Trophoblast cell (in vitro differentiated cells and primary cell): ENCODE data around the gene MCF2L.

Source experiments
- DNase-seq, 2 donors: peaks; one replicate each; pipeline ENCODE4 v3.0.0-alpha.2; 2016
- H2AFZ ChIP-seq: 2 replicates; pipeline ENCODE4 v1.6.1; 2013; ENCODE audit warnings: low read length, moderate library complexity, mild to moderate bottlenecking; ENCODE audit not compliant: insufficient read depth, poor library complexity
- H2AK5ac ChIP-seq: 2 replicates; pipeline ENCODE4 v1.6.1; 2013; ENCODE audit warnings: mild to moderate bottlenecking, low read length
- H2BK120ac ChIP-seq: 2 replicates; pipeline ENCODE4 v1.6.1; 2013; ENCODE audit warnings: low read length, mild to moderate bottlenecking, moderate library complexity; ENCODE audit not compliant: insufficient read depth, poor library complexity
- H2BK12ac ChIP-seq: 2 replicates; pipeline ENCODE4 v1.6.1; 2013; ENCODE audit warnings: mild to moderate bottlenecking, low read length, moderate library complexity
- H2BK5ac ChIP-seq: 2 replicates; pipeline ENCODE4 v1.6.1; 2013; ENCODE audit warnings: low read length, low read depth, moderate library complexity, mild to moderate bottlenecking; ENCODE audit not compliant: poor library complexity
- H3K14ac ChIP-seq: 2 replicates; pipeline ENCODE4 v1.6.1; 2013; ENCODE audit warnings: mild to moderate bottlenecking, low read length
- H3K18ac ChIP-seq: 2 replicates; pipeline ENCODE4 v1.6.1; 2013; ENCODE audit warnings: mild to moderate bottlenecking, low read length
- H3K23ac ChIP-seq: 2 replicates; pipeline ENCODE4 v1.6.1; 2013; ENCODE audit warnings: low read length
- H3K27ac ChIP-seq: 2 replicates; pipeline ENCODE4 v1.5.1; 2013; ENCODE audit warnings: low read depth, mild to moderate bottlenecking, inconsistent platforms, low read length, moderate library complexity
- H3K27me3 ChIP-seq: 2 replicates; pipeline ENCODE4 v1.6.1; 2013; ENCODE audit warnings: inconsistent platforms, mild to moderate bottlenecking, low read length, moderate library complexity; ENCODE audit not compliant: insufficient read depth
- H3K36me3 ChIP-seq, 2 experiments: 1 replicate in 1 of 2; 2 replicates in 1 of 2; pipeline ENCODE4 v1.6.1; 2013; ENCODE audit warnings: low read length in 2 of 2, mild to moderate bottlenecking in 2 of 2, moderate library complexity in 1 of 2; ENCODE audit not compliant: insufficient read depth in 2 of 2, control insufficient read depth in 1 of 2
- H3K4ac ChIP-seq: 2 replicates; pipeline ENCODE4 v1.6.1; 2013; ENCODE audit warnings: low read depth, mild to moderate bottlenecking, low read length, moderate library complexity
- H3K4me1 ChIP-seq, 2 experiments: 1 replicate in 1 of 2; 2 replicates in 1 of 2; pipeline ENCODE4 v1.6.1; 2013; ENCODE audit warnings: low read length in 2 of 2, mild to moderate bottlenecking in 2 of 2, moderate library complexity in 1 of 2; ENCODE audit not compliant: insufficient read depth in 2 of 2, control insufficient read depth in 1 of 2
- H3K4me2 ChIP-seq: 2 replicates; pipeline ENCODE4 v1.6.1; 2013; ENCODE audit warnings: inconsistent platforms, mild to moderate bottlenecking, low read length, moderate library complexity
- H3K4me3 ChIP-seq: 2 replicates; pipeline ENCODE4 v1.5.1; 2013; ENCODE audit warnings: mild to moderate bottlenecking, low read depth, low read length, inconsistent platforms
- H3K79me1 ChIP-seq: one replicate; pipeline ENCODE4 v1.6.1; 2013; ENCODE audit warnings: low read length
- H3K79me2 ChIP-seq: 2 replicates; pipeline ENCODE4 v1.6.1; 2013; ENCODE audit warnings: low read length, mild to moderate bottlenecking; ENCODE audit not compliant: control insufficient read depth, insufficient read depth, poor library complexity
- H3K9ac ChIP-seq: 2 replicates; pipeline ENCODE4 v1.6.1; 2013; ENCODE audit warnings: mild to moderate bottlenecking, low read length
- H3K9me3 ChIP-seq: 2 replicates; pipeline ENCODE4 v1.6.1; 2013; ENCODE audit warnings: low read depth, mild to moderate bottlenecking, control low read depth, inconsistent platforms, low read length; ENCODE audit not compliant: insufficient read depth
- H4K12ac ChIP-seq: 2 replicates; pipeline ENCODE4 v1.6.1; 2013; ENCODE audit warnings: low read depth, mild to moderate bottlenecking, low read length, moderate library complexity
- H4K8ac ChIP-seq: 2 replicates; pipeline ENCODE4 v1.6.1; 2013; ENCODE audit warnings: low read depth, mild to moderate bottlenecking, low read length, moderate library complexity
- H4K91ac ChIP-seq: one replicate; pipeline ENCODE4 v1.6.1; 2013; ENCODE audit warnings: low read depth, mild to moderate bottlenecking, low read length, moderate library complexity
- WGBS: extraction: QIAGEN DNeasy Blood & Tissue Kit; methylation state at CpG from one replicate; pipeline ENCODE4 v1.1.7; 2013; ENCODE audit warnings: missing lambda C conversion rate; ENCODE audit not compliant: insufficient read length, insufficient coverage; ENCODE audit errors: extremely low coverage; 5-methylcytosine and 5-hydroxymethylcytosine counted together

MCF2L gene

GRCh38 chr13:112992931-112993680 is 24.1 kb downstream of the MCF2L start:
- Histone ChIP-seq H4K12ac (no peak overlapping the region), H2BK5ac (no peak overlapping the region), H3K27ac (no peak overlapping the region), H2AFZ (no peak overlapping the region), H2BK12ac (no peak overlapping the region), H3K79me1 (no peaks in the 10 kb centered on the region), H3K14ac (no peak overlapping the region), H3K4me3 (no peak overlapping the region), H3K18ac (no peak overlapping the region), H3K4me2 (no peak overlapping the region), H2BK120ac (no peak overlapping the region), H3K36me3 (no peaks in the 10 kb centered on the region), H3K4me1 (no peaks in the 10 kb centered on the region), H3K79me2 (no peaks in the 10 kb centered on the region), H3K4ac (no peak overlapping the region), H3K23ac (no peak overlapping the region), H2AK5ac (no peak overlapping the region), H3K9ac (no peak overlapping the region), H4K91ac (no peak overlapping the region), H3K9me3 (peaks cover 13% of the 10 kb centered on the region), H4K8ac (no peak overlapping the region), H3K27me3 (no peaks in the 10 kb centered on the region)
- no CpG with 5 or more reads among the region's 31 CpGs for WGBS
- DNase-seq, result no peak

DNA sequence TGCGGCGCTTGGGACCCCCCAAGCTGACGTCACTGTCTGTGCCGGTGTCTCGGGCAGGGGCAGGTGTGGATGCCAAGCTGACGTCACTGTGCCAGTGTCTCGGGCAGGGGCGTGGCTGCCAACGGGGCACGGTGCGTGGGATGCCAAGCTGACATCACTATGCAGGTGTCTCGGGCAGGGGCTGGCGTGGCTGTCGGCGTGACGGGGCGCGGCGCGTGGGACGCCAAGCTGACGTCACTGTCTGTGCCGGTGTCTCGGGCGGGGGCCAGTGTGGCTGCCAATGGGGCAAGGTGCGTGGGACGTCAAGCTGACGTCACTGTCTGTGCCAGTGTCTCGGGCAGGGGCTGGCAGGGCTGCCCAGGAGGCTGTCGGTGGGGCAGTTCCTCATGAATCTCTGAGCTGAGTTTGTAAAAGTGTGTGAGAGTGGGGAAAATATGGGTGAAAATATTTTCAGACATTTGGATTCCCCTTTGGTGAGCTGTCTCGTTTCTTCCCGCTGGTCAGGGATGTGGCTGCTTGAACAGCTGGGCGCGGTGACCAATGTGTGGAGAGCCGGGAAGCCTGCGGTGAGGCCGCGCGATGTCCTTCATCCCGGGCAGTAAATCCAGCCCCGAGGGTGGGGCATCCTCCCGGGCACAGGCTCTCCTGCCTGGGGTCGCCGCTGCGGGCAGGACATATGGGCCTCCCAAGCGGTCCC is 25.2 kb downstream of the MCF2L start:
- WGBS, result no CpG with 5 or more reads among the region's 46 CpGs
- no peak overlapping the region for H3K4ac ChIP-seq

GRCh38 chr13:112994781-112995355 is 25.9 kb downstream of the MCF2L start:
- WGBS, result no CpG with 5 or more reads among the region's 34 CpGs
- DNase-seq, result no peak
- no peak overlapping the region for H3K4me3 ChIP-seq
- H3K36me3 ChIP-seq, result no peaks in the 10 kb centered on the region
- no peak overlapping the region for H3K4me2 ChIP-seq
- no peaks in the 10 kb centered on the region for H3K79me2 ChIP-seq
- no peak overlapping the region for H2BK120ac ChIP-seq
- H3K4me1 ChIP-seq, result no peaks in the 10 kb centered on the region
- no peak overlapping the region for H3K23ac ChIP-seq
- no peak overlapping the region for H4K91ac ChIP-seq
- no peak overlapping the region for H3K9ac ChIP-seq
- H2AFZ ChIP-seq, result no peak overlapping the region
- no peak overlapping the region for H2AK5ac ChIP-seq
- no peak overlapping the region for H4K12ac ChIP-seq
- no peak overlapping the region for H3K4ac ChIP-seq
- H2BK12ac ChIP-seq, result no peak overlapping the region
- H4K8ac ChIP-seq, result no peak overlapping the region
- H3K18ac ChIP-seq, result no peak overlapping the region
- H3K27me3 ChIP-seq, result no peaks in the 10 kb centered on the region
- no peaks in the 10 kb centered on the region for H3K79me1 ChIP-seq
- peaks cover 9% of the 10 kb centered on the region for H3K9me3 ChIP-seq
- no peak overlapping the region for H3K27ac ChIP-seq
- H2BK5ac ChIP-seq, result no peak overlapping the region
- H3K14ac ChIP-seq, result no peak overlapping the region

More for the DNA sequence above, 25.2 kb downstream of the MCF2L start:
- H3K79me2 ChIP-seq, result no peaks in the 10 kb centered on the region
- no peak overlapping the region for H4K8ac ChIP-seq
- no peak overlapping the region for H2AK5ac ChIP-seq
- H3K9ac ChIP-seq, result no peak overlapping the region
- no peak overlapping the region for H3K18ac ChIP-seq
- H2BK120ac ChIP-seq, result no peak overlapping the region
- H4K12ac ChIP-seq, result no peak overlapping the region
- H3K23ac ChIP-seq, result no peak overlapping the region
- H3K4me2 ChIP-seq, result no peak overlapping the region
- no peak overlapping the region for H3K4me3 ChIP-seq
- H2BK5ac ChIP-seq, result no peak overlapping the region
- no peaks in the 10 kb centered on the region for H3K79me1 ChIP-seq
- no peak overlapping the region for H3K14ac ChIP-seq
- H3K4me1 ChIP-seq, result no peaks in the 10 kb centered on the region
- no peak overlapping the region for H2BK12ac ChIP-seq
- peaks cover 11% of the 10 kb centered on the region for H3K9me3 ChIP-seq
- no peak overlapping the region for H4K91ac ChIP-seq
- H2AFZ ChIP-seq, result no peak overlapping the region
- DNase-seq, result peak in 1 of 2 donors; percentile 40
- H3K27ac ChIP-seq, result no peak overlapping the region
- no peaks in the 10 kb centered on the region for H3K36me3 ChIP-seq
- no peaks in the 10 kb centered on the region for H3K27me3 ChIP-seq

DNA sequence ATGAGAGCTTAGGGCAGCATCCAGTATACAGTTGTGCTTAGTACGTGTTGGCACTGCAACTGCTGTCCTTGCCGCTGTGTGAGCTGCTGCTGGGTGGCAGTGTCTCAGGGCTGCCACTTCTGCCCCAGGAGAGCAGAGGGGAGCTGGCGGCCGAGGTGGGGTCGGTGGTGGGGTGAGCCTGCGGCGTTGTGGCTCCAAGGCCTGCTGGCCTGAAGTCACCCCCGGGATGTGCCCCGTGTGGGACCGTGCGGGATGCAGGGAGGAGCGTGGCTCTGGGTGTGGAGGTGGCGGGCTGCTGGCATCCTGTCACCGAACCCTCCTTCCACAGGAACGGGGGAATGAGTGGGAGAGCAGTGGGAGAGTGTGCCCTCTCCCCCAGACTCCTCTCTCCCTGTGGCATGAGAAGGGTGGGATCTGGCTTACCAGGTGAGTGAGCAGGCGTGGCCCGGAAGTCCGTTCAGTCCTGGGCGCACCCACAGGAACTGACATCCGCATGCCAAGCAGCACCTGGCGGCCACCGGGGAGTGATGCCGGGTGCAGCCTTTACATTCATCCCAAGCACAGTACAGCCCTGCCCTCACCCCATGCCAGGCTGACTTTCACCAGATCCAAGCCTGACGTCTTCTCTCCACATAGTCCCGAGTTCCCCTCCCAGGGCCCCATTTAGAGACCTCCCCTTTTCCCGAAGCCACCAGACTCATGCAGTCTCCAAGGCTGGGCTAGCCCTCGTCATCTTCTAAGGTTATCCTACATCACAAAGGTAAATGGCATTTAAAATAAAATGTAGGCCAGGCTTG is 26.6 kb downstream of the MCF2L start:
- Histone ChIP-seq H2BK120ac (no peak overlapping the region), H4K91ac (no peak overlapping the region), H2AK5ac (no peak overlapping the region), H3K14ac (no peak overlapping the region), H3K4ac (no peak overlapping the region), H3K18ac (no peak overlapping the region), H2AFZ (no peak overlapping the region), H2BK12ac (no peak overlapping the region), H3K4me2 (no peak overlapping the region), H4K8ac (no peak overlapping the region), H2BK5ac (no peak overlapping the region), H3K4me1 (no peaks in the 10 kb centered on the region), H3K27ac (no peak overlapping the region), H4K12ac (no peak overlapping the region), H3K79me1 (no peaks in the 10 kb centered on the region), H3K23ac (no peak overlapping the region), H3K9me3 (peaks cover 7% of the 10 kb centered on the region), H3K4me3 (no peak overlapping the region), H3K79me2 (no peaks in the 10 kb centered on the region), H3K27me3 (no peaks in the 10 kb centered on the region), H3K36me3 (no peaks in the 10 kb centered on the region), H3K9ac (no peak overlapping the region)
- WGBS, result no CpG with 5 or more reads among the region's 27 CpGs
- DNase-seq, result no peak
